MM.1S (cell line): Measurements from ENCODE around the gene AFAP1.

ENCODE experiments used
- CTCF ChIP-seq: fragments of 300-600 bp; sonication (generic); IDR thresholded peaks from 2 replicates; pipeline ENCODE4 v1.5.1; 2016; ENCODE audit warnings: antibody characterized with exemption, low read length, mixed read lengths
- EZH2phosphoT487 ChIP-seq: fragments of 300-600 bp; sonication (generic); IDR thresholded peaks from 2 replicates; pipeline ENCODE4 v1.6.1; 2018; ENCODE audit warnings: antibody characterized with exemption, low read length

GRCh38 chr4:7709431-7709830 lies 230.2 kb downstream of the AFAP1 start:
- TF ChIP-seq CTCF (no peak), EZH2phosphoT487 (no peak)
